IMR-90 (cell line): ENCODE results near the gene OR2T11. TPM values are rescaled to one million over a fixed set of nuclear protein-coding genes. Genes with fewer than 3 reads are reported as not detected.

Experiments used
- ATAC-seq: fragments of 200-7000 bp; cut with Tn5 transposase; 2 replicates; pipeline ENCODE4 v1.9.1; 2020; ENCODE audit warnings: low read depth, mild to moderate bottlenecking, moderate library complexity
- BruUV-seq: library from RNA; stranded (reverse); fragments of 400-500 nt; replicated peaks from 2 replicates; lab custom pipeline; 2021; lab: Mats Ljungman, UMichigan
- CTCF ChIA-PET: fragments of 300-600 bp; formaldehyde crosslinking; extraction: SDS; loops from one replicate; lab custom pipeline; 2021; ENCODE audit warnings: antibody characterized with exemption; lab: Yijun Ruan, JAX
- POLR2A ChIA-PET: fragments of 300-600 bp; sonication (Branson Sonifier 250); formaldehyde crosslinking; loops from one replicate; lab custom pipeline; 2022; ENCODE audit warnings: antibody characterized with exemption; ENCODE audit not compliant: unreplicated experiment; lab: Charles Lee
- DNase-seq: peaks from one replicate; pipeline ENCODE4 v3.0.0; 2013
- H2AFZ ChIP-seq: replicated peaks from 2 replicates; pipeline ENCODE3; 2013; ENCODE audit warnings: low read length, mild to moderate bottlenecking; ENCODE audit not compliant: poor library complexity
- H2AK5ac ChIP-seq: 2 replicates; pipeline ENCODE4 v1.6.1; 2013; ENCODE audit warnings: low read depth, low read length, inconsistent platforms
- H2AK9ac ChIP-seq: replicated peaks from 2 replicates; pipeline ENCODE3; 2013; ENCODE audit warnings: mild to moderate bottlenecking, low read depth, low read length, moderate library complexity; ENCODE audit not compliant: poor library complexity
- H2BK120ac ChIP-seq: 2 replicates; pipeline ENCODE4 v1.6.1; 2013; ENCODE audit warnings: low read depth, low read length, inconsistent platforms
- H2BK15ac ChIP-seq: 3 replicates; pipeline ENCODE4 v1.6.1; 2013; ENCODE audit warnings: low read depth, low read length, inconsistent platforms
- H2BK20ac ChIP-seq: 2 replicates; pipeline ENCODE4 v1.6.1; 2013; ENCODE audit warnings: low read depth, mild to moderate bottlenecking, inconsistent platforms, low read length, moderate library complexity
- H2BK5ac ChIP-seq: 2 replicates; pipeline ENCODE4 v1.6.1; 2013; ENCODE audit warnings: mild to moderate bottlenecking, low read depth, low read length, inconsistent platforms; ENCODE audit not compliant: poor library complexity, severe bottlenecking
- H3K14ac ChIP-seq: replicated peaks from 2 replicates; pipeline ENCODE4 v1.6.1; 2013; ENCODE audit warnings: low read depth, low read length, inconsistent platforms
- H3K18ac ChIP-seq: 2 replicates; pipeline ENCODE4 v1.6.1; 2013; ENCODE audit warnings: low read depth, low read length, control low read depth
- H3K23ac ChIP-seq: 2 replicates; pipeline ENCODE4 v1.6.1; 2013; ENCODE audit warnings: low read depth, low read length, inconsistent platforms
- H3K27ac ChIP-seq: 2 replicates; pipeline ENCODE4 v1.5.1; 2013; ENCODE audit warnings: mild to moderate bottlenecking, control low read depth, low read length; ENCODE audit not compliant: insufficient read depth
- H3K27me3 ChIP-seq: 2 replicates; pipeline ENCODE4 v1.6.1; 2013; ENCODE audit warnings: low read length; ENCODE audit not compliant: control insufficient read depth, insufficient read depth
- H3K36me3 ChIP-seq: 2 replicates; pipeline ENCODE4 v1.6.1; 2013; ENCODE audit warnings: low read length, mixed read lengths; ENCODE audit not compliant: control insufficient read depth, insufficient read depth
- H3K4ac ChIP-seq: 2 replicates; pipeline ENCODE4 v1.6.1; 2013; ENCODE audit warnings: low read depth, low read length, inconsistent platforms
- H3K4me1 ChIP-seq: 2 replicates; pipeline ENCODE4 v1.6.1; 2013; ENCODE audit warnings: low read length, mixed read lengths; ENCODE audit not compliant: control insufficient read depth, insufficient read depth
- H3K4me2 ChIP-seq: 2 replicates; pipeline ENCODE4 v1.6.1; 2013; ENCODE audit warnings: low read depth, mild to moderate bottlenecking, control low read depth, low read length, moderate library complexity
- H3K4me3 ChIP-seq: 2 replicates; pipeline ENCODE4 v1.5.1; 2013; ENCODE audit warnings: low read depth, mild to moderate bottlenecking, control low read depth, low read length, moderate library complexity; ENCODE audit not compliant: insufficient read depth
- H3K56ac ChIP-seq: 2 replicates; pipeline ENCODE4 v1.6.1; 2013; ENCODE audit warnings: low read length, inconsistent platforms; ENCODE audit not compliant: insufficient read depth; ENCODE audit errors: extremely low read depth
- H3K79me1 ChIP-seq, 2 experiments: 2 replicates each; pipeline ENCODE4 v1.6.1; 2013; ENCODE audit warnings: low read length in 2 of 2, inconsistent platforms in 1 of 2, low read depth in 1 of 2
- H3K9ac ChIP-seq: 2 replicates; pipeline ENCODE4 v1.6.1; 2013; ENCODE audit warnings: low read depth, low read length, control low read depth
- H3K9me1 ChIP-seq: 2 replicates; pipeline ENCODE4 v1.6.1; 2013; ENCODE audit warnings: low read length, inconsistent platforms; ENCODE audit not compliant: insufficient read depth
- H3K9me3 ChIP-seq: 2 replicates; pipeline ENCODE4 v1.6.1; 2013; ENCODE audit warnings: low read length; ENCODE audit not compliant: control insufficient read depth, insufficient read depth
- H4K20me1 ChIP-seq: 2 replicates; pipeline ENCODE4 v1.6.1; 2013; ENCODE audit warnings: low read length, inconsistent platforms; ENCODE audit not compliant: insufficient read depth
- H4K5ac ChIP-seq: 2 replicates; pipeline ENCODE4 v1.6.1; 2013; ENCODE audit warnings: mild to moderate bottlenecking, low read depth, low read length, control low read depth
- H4K8ac ChIP-seq, 2 experiments: 2 replicates each; pipeline ENCODE4 v1.6.1; 2013; ENCODE audit warnings: low read depth in 2 of 2, low read length in 2 of 2, control low read depth in 1 of 2, inconsistent platforms in 1 of 2
- H4K91ac ChIP-seq: 2 replicates; pipeline ENCODE4 v1.6.1; 2013; ENCODE audit warnings: low read depth, low read length, inconsistent platforms; ENCODE audit not compliant: insufficient read depth
- BHLHE40 ChIP-seq: fragments of 150-350 bp; IDR thresholded peaks from 2 replicates; pipeline ENCODE4 v1.6.1; 2016; ENCODE audit warnings: mild to moderate bottlenecking, low read depth, low read length
- CEBPB ChIP-seq: IDR thresholded peaks from 2 replicates; pipeline ENCODE4 v1.6.1; 2012; ENCODE audit warnings: low read depth, low read length, improper control_type of control experiment
- CHD1 ChIP-seq: IDR thresholded peaks from 2 replicates; pipeline ENCODE4 v1.6.1; 2012; ENCODE audit warnings: low read depth, low read length, improper control_type of control experiment
- FOS ChIP-seq: fragments of 150-350 bp; IDR thresholded peaks from 2 replicates; pipeline ENCODE4 v1.6.1; 2016; ENCODE audit warnings: low read depth, low read length
- MAFK ChIP-seq: IDR thresholded peaks from 2 replicates; pipeline ENCODE4 v1.6.1; 2012; ENCODE audit warnings: low read depth, low read length, improper control_type of control experiment
- MAZ ChIP-seq: IDR thresholded peaks from 2 replicates; pipeline ENCODE4 v1.6.1; 2012; ENCODE audit warnings: low read depth, mild to moderate bottlenecking, low read length, improper control_type of control experiment, moderate library complexity, borderline replicate concordance
- MXI1 ChIP-seq: IDR thresholded peaks from 2 replicates; pipeline ENCODE4 v1.6.1; 2012; ENCODE audit warnings: low read depth, mild to moderate bottlenecking, low read length, moderate library complexity, borderline replicate concordance
- NFE2L2 ChIP-seq: fragments of 150-350 bp; IDR thresholded peaks from 2 replicates; pipeline ENCODE4 v1.6.1; 2016; ENCODE audit warnings: low read depth, mild to moderate bottlenecking, low read length
- POLR2A ChIP-seq: IDR thresholded peaks from 2 replicates; pipeline ENCODE4 v1.6.1; 2012; ENCODE audit warnings: mild to moderate bottlenecking, low read depth, low read length
- RAD21 ChIP-seq: IDR thresholded peaks from 2 replicates; pipeline ENCODE4 v1.6.1; 2012; ENCODE audit warnings: low read length, improper control_type of control experiment
- RCOR1 ChIP-seq: IDR thresholded peaks from 2 replicates; pipeline ENCODE4 v1.6.1; 2012; ENCODE audit warnings: mild to moderate bottlenecking, low read length, improper control_type of control experiment; ENCODE audit not compliant: insufficient replicate concordance
- RFX5 ChIP-seq: IDR thresholded peaks from 2 replicates; pipeline ENCODE4 v1.8.0; 2012; ENCODE audit warnings: low read depth, mild to moderate bottlenecking, low read length, moderate library complexity
- SMC3 ChIP-seq: fragments of 150-350 bp; IDR thresholded peaks from 2 replicates; pipeline ENCODE4 v1.6.1; 2016; ENCODE audit warnings: low read depth, mild to moderate bottlenecking, antibody characterized with exemption, low read length, moderate library complexity
- WGBS, 2 experiments: methylation state at CpG; one replicate each; pipeline versions ENCODE4 v1.1.5 to v1.1.7; 2013; ENCODE audit warnings: missing lambda C conversion rate in 2 of 2; ENCODE audit not compliant: insufficient read length in 1 of 2; ENCODE audit errors: extremely low coverage in 2 of 2; 5-methylcytosine and 5-hydroxymethylcytosine counted together
- dilution Hi-C: fragments of 300-500 bp; cut with HindIII; formaldehyde crosslinking; loops from one replicate; pipeline ENCODE4 v1.14.3; 2018; ENCODE audit warnings: low sequenced_read_pairs; ENCODE audit not compliant: unreplicated experiment
- in situ Hi-C: fragments of 300-500 bp; cut with MboI; formaldehyde crosslinking; loops from 3 replicates; pipeline ENCODE4 v1.14.3; 2019; ENCODE audit warnings: low sequenced_read_pairs, inconsistent platforms, mixed read lengths
- intact Hi-C: fragments of 100-400 bp; cut with micrococcal nuclease; formaldehyde crosslinking; loops from 2 replicates; pipeline ENCODE4 v1.10.0; 2022
- polyA plus RNA-seq, 3 experiments: library from polyadenylated mRNA; depleted of rRNA; stranded (reverse); fragments of >200 nt; gene quantifications; 2 replicates each; pipeline ENCODE4 v1.2.3, GENCODE V29; 2012; ENCODE audit warnings: low replicate concordance in 1 of 3
- total RNA-seq: library from RNA; depleted of rRNA; stranded (reverse); fragments of >200 nt; gene quantifications from 2 replicates; pipeline ENCODE4 v1.2.3, GENCODE V29; 2012
- TF ChIP-seq, protein P1 (sequence below): conservative IDR thresholded peaks from 2 replicates; pipeline ENCODE4 v1.5.1; 2012; ENCODE audit warnings: mild to moderate bottlenecking, low read depth, low read length, improper control_type of control experiment
- TF ChIP-seq, protein P2 (sequence below): fragments of 150-350 bp; IDR thresholded peaks from 2 replicates; pipeline ENCODE4 v1.6.1; 2016; ENCODE audit warnings: low read depth, mild to moderate bottlenecking, low read length, moderate library complexity, borderline replicate concordance
- TF ChIP-seq, protein P3 (sequence below): fragments of 150-350 bp; IDR thresholded peaks from 2 replicates; pipeline ENCODE4 v1.6.1; 2017; ENCODE audit warnings: mild to moderate bottlenecking, antibody characterized with exemption, low read length, low read depth

The OR2T11 gene
- total and polyA plus RNA-seq, 2 of the 4 experiments (the other 2 are of a cell fraction): not detected

DNA sequence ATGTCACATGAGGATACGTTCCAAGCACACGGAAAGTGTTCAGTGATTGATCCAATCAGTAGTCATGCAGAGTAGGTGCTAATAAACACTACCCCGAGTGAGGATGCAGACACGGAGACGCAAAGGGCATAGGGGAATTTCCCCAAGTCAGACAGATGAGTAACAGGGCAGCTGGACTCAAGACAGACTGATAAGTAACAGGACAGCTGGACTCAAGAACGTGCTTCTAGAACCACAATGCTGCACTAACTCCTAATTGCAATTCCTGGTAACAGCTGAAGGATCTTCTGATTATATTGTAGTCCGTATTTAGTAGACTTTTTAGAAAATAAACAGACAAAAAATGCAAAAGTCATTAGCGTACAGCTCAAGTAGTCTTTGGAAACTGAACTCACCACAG, 35.5 kb downstream of the OR2T11 start:
- intact Hi-C loops: no loop called here
- DNase-seq: no peak
- Histone ChIP-seq H3K4me2 (no peak overlapping the region), H4K8ac (no peak overlapping the region), H2BK5ac (no peak overlapping the region), H2BK15ac (no peak overlapping the region), H2BK120ac (no peak overlapping the region), H3K36me3 (no peaks in the 10 kb centered on the region), H2AK9ac (no peak overlapping the region), H3K9me3 (no peaks in the 10 kb centered on the region), H3K23ac (no peak overlapping the region), H3K27me3 (no peaks in the 10 kb centered on the region), H3K14ac (no peak overlapping the region), H3K9me1 (no peaks in the 10 kb centered on the region), H4K20me1 (no peaks in the 10 kb centered on the region), H3K79me1 (no peaks in the 10 kb centered on the region), H4K5ac (no peak overlapping the region), H2AFZ (no peak overlapping the region), H3K18ac (no peak overlapping the region), H4K91ac (no peak overlapping the region), H2BK20ac (no peak overlapping the region), H3K4me1 (no peaks in the 10 kb centered on the region), H3K56ac (no peak overlapping the region), H3K4me3 (no peak overlapping the region), H3K9ac (no peak overlapping the region), H3K4ac (no peak overlapping the region), H3K27ac (no peak overlapping the region), H2AK5ac (no peak overlapping the region)
- ChIA-PET CTCF (no interaction called here), POLR2A (no interaction called here)
- TF ChIP-seq, protein P1, sequence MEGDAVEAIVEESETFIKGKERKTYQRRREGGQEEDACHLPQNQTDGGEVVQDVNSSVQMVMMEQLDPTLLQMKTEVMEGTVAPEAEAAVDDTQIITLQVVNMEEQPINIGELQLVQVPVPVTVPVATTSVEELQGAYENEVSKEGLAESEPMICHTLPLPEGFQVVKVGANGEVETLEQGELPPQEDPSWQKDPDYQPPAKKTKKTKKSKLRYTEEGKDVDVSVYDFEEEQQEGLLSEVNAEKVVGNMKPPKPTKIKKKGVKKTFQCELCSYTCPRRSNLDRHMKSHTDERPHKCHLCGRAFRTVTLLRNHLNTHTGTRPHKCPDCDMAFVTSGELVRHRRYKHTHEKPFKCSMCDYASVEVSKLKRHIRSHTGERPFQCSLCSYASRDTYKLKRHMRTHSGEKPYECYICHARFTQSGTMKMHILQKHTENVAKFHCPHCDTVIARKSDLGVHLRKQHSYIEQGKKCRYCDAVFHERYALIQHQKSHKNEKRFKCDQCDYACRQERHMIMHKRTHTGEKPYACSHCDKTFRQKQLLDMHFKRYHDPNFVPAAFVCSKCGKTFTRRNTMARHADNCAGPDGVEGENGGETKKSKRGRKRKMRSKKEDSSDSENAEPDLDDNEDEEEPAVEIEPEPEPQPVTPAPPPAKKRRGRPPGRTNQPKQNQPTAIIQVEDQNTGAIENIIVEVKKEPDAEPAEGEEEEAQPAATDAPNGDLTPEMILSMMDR: no peak
- TF ChIP-seq SMC3 (no peak), MAZ (no peak), RCOR1 (no peak), MAFK (no peak), NFE2L2 (no peak), POLR2A (no peak), CEBPB (no peak), CHD1 (no peak), BHLHE40 (no peak), RFX5 (no peak), FOS (no peak), MXI1 (no peak), RAD21 (no peak)
- TF ChIP-seq, protein P2, sequence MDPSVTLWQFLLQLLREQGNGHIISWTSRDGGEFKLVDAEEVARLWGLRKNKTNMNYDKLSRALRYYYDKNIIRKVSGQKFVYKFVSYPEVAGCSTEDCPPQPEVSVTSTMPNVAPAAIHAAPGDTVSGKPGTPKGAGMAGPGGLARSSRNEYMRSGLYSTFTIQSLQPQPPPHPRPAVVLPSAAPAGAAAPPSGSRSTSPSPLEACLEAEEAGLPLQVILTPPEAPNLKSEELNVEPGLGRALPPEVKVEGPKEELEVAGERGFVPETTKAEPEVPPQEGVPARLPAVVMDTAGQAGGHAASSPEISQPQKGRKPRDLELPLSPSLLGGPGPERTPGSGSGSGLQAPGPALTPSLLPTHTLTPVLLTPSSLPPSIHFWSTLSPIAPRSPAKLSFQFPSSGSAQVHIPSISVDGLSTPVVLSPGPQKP: no peak
- TF ChIP-seq, protein P3, sequence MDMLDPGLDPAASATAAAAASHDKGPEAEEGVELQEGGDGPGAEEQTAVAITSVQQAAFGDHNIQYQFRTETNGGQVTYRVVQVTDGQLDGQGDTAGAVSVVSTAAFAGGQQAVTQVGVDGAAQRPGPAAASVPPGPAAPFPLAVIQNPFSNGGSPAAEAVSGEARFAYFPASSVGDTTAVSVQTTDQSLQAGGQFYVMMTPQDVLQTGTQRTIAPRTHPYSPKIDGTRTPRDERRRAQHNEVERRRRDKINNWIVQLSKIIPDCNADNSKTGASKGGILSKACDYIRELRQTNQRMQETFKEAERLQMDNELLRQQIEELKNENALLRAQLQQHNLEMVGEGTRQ: no peak
- no CpG with 5 or more reads among the region's 8 CpGs for WGBS, 2 experiments
- in situ Hi-C loops: no loop called here
- dilution Hi-C loops: no loop called here
- no TSS peak for BruUV-seq
- no peak for ATAC-seq
